ENCODE measurements around the gene NOL4L. TPM values are rescaled to one million over a fixed set of nuclear protein-coding genes. Genes with fewer than 3 reads are reported as not detected.
"Not testable (repeated sequence)": the region's sequence is repeated elsewhere in the genome, so short reads cannot be mapped to it uniquely, and the experiment has no call there.

The NOL4L gene
- total RNA-seq, 2 donors from 2014 or later = 9.9 to 28.5 TPM

DNA sequence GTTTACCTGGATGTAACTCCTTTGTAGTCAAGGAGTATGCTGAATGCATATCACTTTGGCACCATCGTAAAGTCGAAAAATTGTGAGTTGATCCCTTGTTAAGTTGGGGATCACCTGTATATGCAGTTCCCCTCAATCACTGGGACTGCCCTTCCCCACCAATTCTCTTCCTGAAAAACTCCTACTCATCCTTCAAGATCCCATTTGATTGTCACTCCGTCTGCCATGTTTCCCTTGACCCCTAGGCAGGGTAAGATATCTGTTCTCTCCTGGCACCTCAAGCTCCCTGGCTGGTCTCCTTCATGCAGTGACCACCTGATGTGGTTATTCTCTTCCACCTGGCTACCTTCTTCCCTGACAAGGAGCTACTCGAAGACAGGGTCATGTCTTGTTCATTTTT is 10.0 kb upstream of the NOL4L start:
- Mint-ChIP-seq H3K4me3 (no peak overlapping the region), H3K27me3 (no peaks in the 10 kb centered on the region), H3K36me3 (ENCODE audit: low read depth) (no peaks in the 10 kb centered on the region), H3K4me1 (peaks cover 7% of the 10 kb centered on the region), H3K27ac (no peak overlapping the region), H3K9me3 (no peaks in the 10 kb centered on the region)
- no peak for ATAC-seq (replicated peaks)

DNA sequence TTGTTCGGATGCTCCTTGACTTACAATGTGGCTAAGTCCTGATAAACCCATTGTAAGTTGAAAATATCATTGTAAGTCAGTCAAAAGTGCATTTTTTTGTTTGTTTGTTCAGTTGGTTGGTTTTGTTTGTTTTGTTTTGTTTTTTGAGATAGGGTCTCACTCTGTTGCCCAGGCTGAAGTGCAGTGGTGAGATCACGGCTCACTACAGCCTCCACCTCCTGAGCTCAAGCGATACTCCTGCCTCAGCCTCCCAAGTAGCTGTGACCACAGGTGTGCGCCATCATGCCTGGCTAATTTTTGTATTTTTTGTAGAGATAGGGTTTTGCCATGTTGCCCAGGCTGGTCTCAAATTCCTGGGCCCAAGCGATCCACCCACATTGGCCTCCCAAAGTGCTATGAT is 9.5 kb upstream of the NOL4L start:
- H3K27me3 Mint-ChIP-seq; H3K9me3 Mint-ChIP-seq; H3K4me3 Mint-ChIP-seq; ATAC-seq (replicated peaks); H3K4me1 Mint-ChIP-seq; H3K36me3 Mint-ChIP-seq (ENCODE audit: low read depth): not testable (repeated sequence)
- peak overlapping the region; percentile 30 for H3K27ac Mint-ChIP-seq

- ATAC-seq (replicated peaks) = peak; percentile 14
- Mint-ChIP-seq H3K4me3 (no peak overlapping the region), H3K27ac (peak overlapping the region; percentile 30), H3K27me3 (no peaks in the 10 kb centered on the region), H3K9me3 (no peaks in the 10 kb centered on the region), H3K36me3 (ENCODE audit: low read depth) (no peaks in the 10 kb centered on the region), H3K4me1 (peaks cover 7% of the 10 kb centered on the region)
Observed at GRCh38 chr20:32594204-32594603, 9.1 kb upstream of the NOL4L start.

DNA sequence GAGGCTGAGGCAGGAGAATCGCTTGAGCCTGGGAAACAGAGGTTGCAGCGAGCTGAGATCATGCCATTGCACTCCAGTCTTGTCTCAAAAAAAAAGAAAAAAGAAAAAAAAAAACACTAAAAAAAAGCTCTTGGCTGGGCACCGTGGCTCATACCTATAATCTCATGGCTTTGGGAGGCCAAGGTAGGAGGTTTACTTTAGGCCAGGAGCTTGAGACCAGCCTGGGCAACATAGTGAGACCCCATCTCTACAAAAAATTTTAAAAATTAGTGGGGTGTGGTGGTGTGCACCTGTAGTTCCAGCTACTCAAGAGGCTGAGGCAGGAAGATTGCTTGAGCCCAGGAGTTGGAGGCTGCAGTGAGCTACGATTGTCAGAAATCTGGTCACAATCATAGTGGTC is 7.5 kb upstream of the NOL4L start:
- not testable (repeated sequence) for H3K9me3 Mint-ChIP-seq; H3K36me3 Mint-ChIP-seq (ENCODE audit: low read depth); ATAC-seq (replicated peaks); H3K4me1 Mint-ChIP-seq; H3K27me3 Mint-ChIP-seq; H3K27ac Mint-ChIP-seq; H3K4me3 Mint-ChIP-seq

DNA sequence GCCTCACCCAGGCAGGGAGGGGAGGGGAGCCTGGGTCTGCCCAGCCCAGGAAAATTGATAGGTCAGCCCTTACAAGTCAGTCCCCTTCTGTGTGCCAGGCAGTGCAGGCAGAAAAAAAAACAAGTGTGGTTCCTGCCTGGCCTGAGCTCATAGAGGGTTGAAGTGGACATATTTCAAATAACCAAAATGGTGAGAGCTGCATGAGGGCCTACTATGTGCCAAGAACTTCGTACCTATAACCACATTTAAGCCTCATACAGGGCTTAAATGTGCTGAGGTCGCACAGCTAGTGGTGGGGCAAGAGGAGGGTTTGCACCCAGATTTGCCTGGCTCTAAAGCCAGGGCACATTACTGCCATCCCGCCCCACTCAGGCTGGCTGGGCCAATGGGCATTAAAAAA is 6.9 kb upstream of the NOL4L start:
- no peaks in the 10 kb centered on the region for H3K36me3 Mint-ChIP-seq (ENCODE audit: low read depth)
- H3K4me1 Mint-ChIP-seq = peaks cover 7% of the 10 kb centered on the region
- no peaks in the 10 kb centered on the region for H3K9me3 Mint-ChIP-seq
- H3K27ac Mint-ChIP-seq = no peak overlapping the region
- H3K4me3 Mint-ChIP-seq = no peak overlapping the region
- H3K27me3 Mint-ChIP-seq = no peaks in the 10 kb centered on the region
- no peak for ATAC-seq (replicated peaks)

DNA sequence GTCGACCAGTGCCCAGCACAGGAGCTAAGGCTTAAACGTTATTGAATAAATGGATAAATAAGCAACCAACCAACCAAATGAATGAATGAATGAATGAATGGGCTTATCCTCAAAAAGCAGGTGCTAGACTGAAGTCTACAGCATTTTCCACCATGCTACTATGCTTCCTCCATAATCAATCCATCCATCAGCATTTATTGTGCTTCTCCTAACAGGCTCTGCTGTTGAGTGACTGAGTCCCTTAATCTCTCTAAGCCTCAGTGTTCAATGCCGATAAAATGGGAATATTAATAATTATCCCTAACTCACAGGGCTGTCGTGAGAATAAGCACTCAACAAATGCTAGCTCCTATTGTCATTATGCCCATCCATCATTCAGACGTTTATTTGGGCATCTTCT is 4.6 kb upstream of the NOL4L start:
- no peaks in the 10 kb centered on the region for H3K9me3 Mint-ChIP-seq
- peaks cover 8% of the 10 kb centered on the region for H3K36me3 Mint-ChIP-seq (ENCODE audit: low read depth)
- ATAC-seq (replicated peaks) = no peak
- peaks cover 14% of the 10 kb centered on the region for H3K4me1 Mint-ChIP-seq
- no peak overlapping the region for H3K4me3 Mint-ChIP-seq
- H3K27me3 Mint-ChIP-seq = no peaks in the 10 kb centered on the region
- H3K27ac Mint-ChIP-seq = no peak overlapping the region

DNA sequence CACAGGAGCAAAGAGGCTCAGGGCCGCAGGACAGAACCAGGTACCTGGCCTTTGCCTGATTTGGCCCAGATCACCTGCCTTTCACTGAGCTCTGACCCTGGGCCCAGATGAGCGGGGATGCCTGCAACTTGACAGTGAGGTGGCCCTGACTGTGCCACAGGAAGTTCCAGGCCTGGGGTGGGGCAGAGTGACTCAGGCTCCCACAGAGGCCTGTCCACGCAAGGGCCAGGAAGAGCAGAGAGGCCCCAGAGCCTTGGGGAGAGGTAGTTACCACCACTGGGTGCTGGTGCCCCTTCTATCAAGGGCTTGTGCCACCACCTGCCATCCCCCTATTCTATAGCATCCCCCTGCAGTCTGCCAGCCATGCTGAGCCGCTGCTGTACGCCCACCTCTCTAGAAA is 4.1 kb upstream of the NOL4L start:
- ATAC-seq (replicated peaks) = no peak
- Mint-ChIP-seq H3K27me3 (no peaks in the 10 kb centered on the region), H3K4me3 (no peak overlapping the region), H3K36me3 (ENCODE audit: low read depth) (peaks cover 8% of the 10 kb centered on the region), H3K4me1 (peaks cover 14% of the 10 kb centered on the region), H3K9me3 (no peaks in the 10 kb centered on the region), H3K27ac (no peak overlapping the region)

DNA sequence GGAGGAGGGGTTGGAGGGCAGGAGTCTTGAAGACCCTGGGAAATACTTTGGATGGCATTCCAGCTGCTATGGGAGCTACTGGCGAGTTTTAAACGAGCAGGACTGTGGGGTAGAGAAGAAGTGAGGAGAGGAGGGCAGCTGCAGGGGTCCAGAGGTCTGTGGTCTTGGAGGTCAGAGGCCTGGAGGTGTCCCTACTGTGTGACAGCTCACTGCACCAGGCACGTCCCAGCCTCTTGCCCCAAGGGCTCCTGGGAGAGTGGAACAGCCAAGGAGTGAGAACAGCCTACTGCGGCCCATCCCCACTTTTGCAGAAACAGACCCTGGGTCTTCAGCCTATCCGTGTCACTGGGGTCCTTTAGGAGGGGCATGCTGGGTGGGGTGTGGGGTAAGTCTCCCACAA is 2.9 kb upstream of the NOL4L start:
- no peak for ATAC-seq (replicated peaks)
- Mint-ChIP-seq H3K9me3 (no peaks in the 10 kb centered on the region), H3K27ac (no peak overlapping the region)

DNA sequence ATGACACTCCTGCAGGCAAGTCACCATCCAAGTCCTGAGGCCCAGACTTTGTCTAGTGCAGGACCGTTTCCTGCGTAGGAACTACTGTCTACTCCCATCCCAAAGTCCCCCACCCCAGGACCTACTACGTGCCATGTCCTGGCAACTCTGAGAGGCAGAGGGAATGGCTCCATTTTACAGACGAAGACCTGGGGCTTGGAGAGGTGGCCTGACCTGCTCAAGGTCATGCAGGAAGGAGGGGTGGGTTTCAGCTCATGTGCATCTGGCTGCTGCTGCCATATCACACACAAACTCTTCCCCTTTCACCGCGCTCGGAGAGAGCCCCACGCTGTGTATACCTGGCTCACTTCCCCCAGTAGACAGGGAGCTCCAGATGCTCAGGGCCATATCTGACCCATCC is 1.2 kb upstream of the NOL4L start:
- Mint-ChIP-seq H3K9me3 (no peaks in the 10 kb centered on the region), H3K36me3 (ENCODE audit: low read depth) (peaks cover 8% of the 10 kb centered on the region), H3K4me1 (peaks cover 14% of the 10 kb centered on the region), H3K4me3 (peak overlapping the region; percentile 78), H3K27ac (peak overlapping the region; percentile 76), H3K27me3 (no peaks in the 10 kb centered on the region)
- no peak for ATAC-seq (replicated peaks)

More for the DNA sequence above, 2.9 kb upstream of the NOL4L start:
- H3K4me1 Mint-ChIP-seq = peaks cover 7% of the 10 kb centered on the region
- H3K4me3 Mint-ChIP-seq = no peak overlapping the region
- H3K27me3 Mint-ChIP-seq = no peaks in the 10 kb centered on the region
- peaks cover 8% of the 10 kb centered on the region for H3K36me3 Mint-ChIP-seq (ENCODE audit: low read depth)

DNA sequence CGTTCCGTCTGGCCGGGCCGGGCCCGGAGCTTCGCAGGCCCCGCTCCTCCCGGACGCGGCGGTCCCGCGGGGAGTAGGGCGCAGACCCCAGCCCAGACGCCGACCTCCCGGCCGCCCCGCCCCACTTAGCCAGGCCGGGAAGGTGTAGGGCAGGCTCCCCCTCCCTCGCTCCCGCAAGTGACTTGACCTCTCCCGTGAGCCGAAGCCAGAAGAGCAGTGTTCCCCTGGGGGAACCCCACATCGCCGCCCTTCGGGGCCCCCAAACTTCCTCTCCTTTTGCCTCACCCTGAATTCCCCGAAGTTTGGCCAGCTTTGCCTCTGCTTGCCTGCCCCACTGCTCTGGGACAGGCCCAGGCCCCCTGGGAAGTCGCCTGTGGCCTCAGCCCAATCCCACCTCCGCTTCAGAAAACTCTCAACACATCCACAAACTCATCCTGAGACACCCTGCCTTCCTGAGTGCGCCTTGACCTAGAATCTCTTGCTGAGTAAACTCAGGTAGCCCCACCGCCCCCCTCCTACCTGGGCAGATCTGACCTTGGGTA is 524 bp upstream of the NOL4L start:
- peak overlapping the region; percentile 76 for H3K27ac Mint-ChIP-seq
- ATAC-seq (replicated peaks) = peak; percentile 41

DNA sequence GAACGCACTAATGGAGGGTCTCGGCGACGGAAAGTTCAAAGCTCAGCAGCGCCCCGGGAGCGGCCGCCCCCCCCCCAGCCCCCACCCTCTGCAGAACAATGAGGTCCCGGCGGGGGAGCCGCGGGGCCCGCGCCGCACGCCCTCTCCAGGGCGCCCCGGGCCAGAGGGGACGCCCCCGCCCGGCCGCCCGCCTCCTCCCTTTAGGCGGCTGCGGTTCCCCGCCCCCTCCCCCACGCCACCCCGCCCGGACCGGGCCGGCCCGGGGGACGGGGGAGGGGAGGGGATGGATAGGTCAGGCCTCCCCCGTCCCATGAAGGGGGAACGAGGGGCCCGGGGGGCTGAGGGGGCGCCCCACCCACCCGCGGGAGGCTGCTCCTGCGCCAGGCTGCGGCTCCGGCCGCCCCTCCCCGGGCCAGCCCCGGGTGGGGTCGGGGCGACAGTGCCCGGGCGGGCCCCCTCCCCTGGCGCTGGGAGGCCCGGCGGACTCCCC is 1.5 kb downstream of the NOL4L start:
- Mint-ChIP-seq H3K4me1 (peaks cover 27% of the 10 kb centered on the region), H3K9me3 (no peaks in the 10 kb centered on the region), H3K4me3 (no peak overlapping the region), H3K27ac (no peak overlapping the region), H3K27me3 (no peaks in the 10 kb centered on the region), H3K36me3 (ENCODE audit: low read depth) (peaks cover 8% of the 10 kb centered on the region)
- no peak for ATAC-seq (replicated peaks)

More for the DNA sequence above, 524 bp upstream of the NOL4L start:
- Mint-ChIP-seq H3K36me3 (ENCODE audit: low read depth) (peaks cover 8% of the 10 kb centered on the region), H3K9me3 (no peaks in the 10 kb centered on the region), H3K4me3 (peak overlapping the region; percentile 78), H3K4me1 (peaks cover 15% of the 10 kb centered on the region), H3K27me3 (no peaks in the 10 kb centered on the region)

GRCh38 chr20:32582659-32583580 is 2.2 kb downstream of the NOL4L start:
- Mint-ChIP-seq H3K4me1 (peaks cover 29% of the 10 kb centered on the region), H3K27me3 (no peaks in the 10 kb centered on the region), H3K27ac (no peak overlapping the region), H3K9me3 (no peaks in the 10 kb centered on the region), H3K4me3 (peak overlapping the region; percentile 60), H3K36me3 (ENCODE audit: low read depth) (peaks cover 8% of the 10 kb centered on the region)
- no peak for ATAC-seq (replicated peaks)

- peak overlapping the region; percentile 57 for H3K27ac Mint-ChIP-seq
- peak overlapping the region; percentile 60 for H3K4me3 Mint-ChIP-seq
- no peaks in the 10 kb centered on the region for H3K9me3 Mint-ChIP-seq
- H3K27me3 Mint-ChIP-seq = no peaks in the 10 kb centered on the region
- H3K36me3 Mint-ChIP-seq (ENCODE audit: low read depth) = peaks cover 8% of the 10 kb centered on the region
- H3K4me1 Mint-ChIP-seq = peaks cover 36% of the 10 kb centered on the region
- no peak for ATAC-seq (replicated peaks)
Observed at GRCh38 chr20:32581839-32582658, 3.1 kb downstream of the NOL4L start.

DNA sequence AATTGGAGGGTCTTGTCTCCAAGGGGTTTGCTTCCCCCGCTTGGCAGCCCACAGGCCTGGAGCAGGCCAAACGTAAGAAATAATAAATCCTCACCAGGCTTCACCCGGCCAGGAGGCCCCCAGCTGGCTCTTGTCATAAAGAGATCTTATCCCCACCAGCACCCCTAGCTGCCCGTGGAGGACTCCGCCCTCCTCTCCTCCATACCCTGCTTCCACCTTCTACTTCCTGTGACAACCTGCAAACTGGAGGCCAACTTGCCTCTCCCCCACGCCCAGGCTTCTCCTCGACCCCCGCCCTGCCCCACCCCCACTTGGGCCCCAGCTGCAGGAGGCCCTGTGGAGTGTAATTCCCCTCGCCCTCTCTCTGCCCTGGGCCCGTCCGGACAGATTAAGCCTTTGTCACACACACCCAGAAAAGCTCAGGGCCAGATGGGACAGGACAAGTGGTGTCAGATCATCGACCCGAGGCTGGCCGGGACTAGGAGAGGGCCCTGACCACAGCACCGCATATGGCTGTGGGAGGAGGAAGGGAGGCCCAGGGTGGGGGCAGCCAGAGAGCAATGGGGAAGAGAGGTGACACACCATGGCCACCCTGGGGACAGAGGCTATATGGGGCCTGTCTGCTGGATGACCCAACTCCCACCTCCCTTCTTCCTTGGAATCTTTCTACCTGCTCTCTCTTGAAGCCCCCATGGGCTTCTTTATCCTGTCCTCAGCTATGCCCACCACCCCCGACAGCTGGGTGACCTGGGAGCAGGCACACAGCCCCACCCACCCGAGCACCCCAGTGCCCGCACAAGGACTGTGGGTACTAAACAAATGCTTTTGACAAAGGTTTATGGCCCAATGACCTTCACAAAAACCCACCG is 3.9 kb downstream of the NOL4L start:
- peaks cover 8% of the 10 kb centered on the region for H3K36me3 Mint-ChIP-seq (ENCODE audit: low read depth)
- ATAC-seq (replicated peaks) = peak; percentile 22
- peaks cover 36% of the 10 kb centered on the region for H3K4me1 Mint-ChIP-seq
- peak overlapping the region; percentile 57 for H3K27ac Mint-ChIP-seq
- peak overlapping the region; percentile 60 for H3K4me3 Mint-ChIP-seq
- no peaks in the 10 kb centered on the region for H3K9me3 Mint-ChIP-seq
- H3K27me3 Mint-ChIP-seq = no peaks in the 10 kb centered on the region

Data from activated T-helper 17 cell treated with anti-CD3 and anti-CD28 coated beads, Interleukin-2, amount 50 U/mL, for 72 hours (primary cell).